ENCODE data around the gene GAB2.
A peak's percentile ranks its signal among the peaks of the same experiment; 100 is the strongest.
"Not testable (repeated sequence)": the region's sequence is repeated elsewhere in the genome, so short reads cannot be mapped to it uniquely, and the experiment has no call there.

The GAB2 gene

DNA sequence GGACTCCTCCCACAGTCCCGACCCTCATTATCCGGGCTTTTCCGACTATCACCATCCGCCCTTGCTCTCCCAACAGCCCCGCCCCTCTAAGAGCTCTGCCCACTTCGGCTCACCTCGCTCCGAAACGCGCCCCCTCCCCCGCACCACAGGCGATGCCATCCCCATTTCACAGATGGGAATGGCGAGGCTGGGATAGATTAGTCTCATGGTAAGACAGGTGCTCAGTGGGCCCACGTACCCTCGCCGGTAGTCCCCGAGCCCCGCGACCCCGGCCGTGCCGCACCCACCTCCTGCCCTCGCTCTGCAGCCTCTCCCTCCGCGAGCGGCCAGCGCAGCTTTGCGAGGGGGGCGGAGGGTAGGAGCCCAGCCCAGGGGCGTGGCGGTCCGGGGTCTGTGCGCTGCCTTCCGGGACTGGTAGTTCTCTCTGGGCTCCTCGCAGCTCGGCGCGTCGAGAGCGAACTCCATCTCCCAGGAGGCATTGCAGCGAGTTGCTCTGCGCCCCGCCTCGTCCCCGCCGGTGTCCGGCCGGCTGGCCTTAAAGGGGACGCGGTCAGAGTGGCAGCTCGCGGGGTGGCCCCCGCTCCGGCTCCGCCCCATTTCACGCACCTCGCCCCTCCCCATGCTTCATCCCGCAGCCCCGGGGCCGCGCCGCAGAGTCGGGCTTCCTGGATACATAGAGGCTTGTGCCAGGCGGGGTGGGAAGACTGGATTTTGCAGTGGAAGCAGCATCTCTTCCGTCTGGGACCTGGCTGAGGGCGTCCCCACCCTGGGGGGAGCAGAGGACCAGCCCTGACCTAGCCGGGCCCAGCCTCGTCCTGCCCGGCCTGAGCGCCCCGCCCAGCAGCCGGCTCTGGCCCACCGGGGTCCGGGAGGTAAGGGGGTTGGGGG is 229.1 kb downstream of the GAB2 start, which contains the start of the genes KCTD21 and USP35:
TSS of gene KCTD21 (minus strand) at position 341 of the 888 bp plus-strand sequence. CDS start 14,072 bp downstream, outside the sequence.
TSS of gene USP35 (plus strand) at position 634 of the 888 bp plus-strand sequence. CDS start 7,327 bp downstream, outside the sequence.
- peak; percentile 52; the same call in 1 of the 2 replicates for TF ChIP-seq POLR2AphosphoS5 (IDR thresholded peaks at IDR 0.05; ENCODE audit: low read depth, low read length)
- no peak for TF ChIP-seq SPI1 (IDR thresholded peaks at IDR 0.05; ENCODE audit: low read depth, low read length)
- 0 out of 2 replicates have a peak, but pooled peaks have one; percentile 27 for TF ChIP-seq TAF1 (IDR thresholded peaks at IDR 0.05; ENCODE audit: low read depth, low read length)
- peak; percentile 98 for FAIRE-seq
- DNase-seq (ENCODE audit: insufficient read length, low spot score) = peak; percentile 99

DNA sequence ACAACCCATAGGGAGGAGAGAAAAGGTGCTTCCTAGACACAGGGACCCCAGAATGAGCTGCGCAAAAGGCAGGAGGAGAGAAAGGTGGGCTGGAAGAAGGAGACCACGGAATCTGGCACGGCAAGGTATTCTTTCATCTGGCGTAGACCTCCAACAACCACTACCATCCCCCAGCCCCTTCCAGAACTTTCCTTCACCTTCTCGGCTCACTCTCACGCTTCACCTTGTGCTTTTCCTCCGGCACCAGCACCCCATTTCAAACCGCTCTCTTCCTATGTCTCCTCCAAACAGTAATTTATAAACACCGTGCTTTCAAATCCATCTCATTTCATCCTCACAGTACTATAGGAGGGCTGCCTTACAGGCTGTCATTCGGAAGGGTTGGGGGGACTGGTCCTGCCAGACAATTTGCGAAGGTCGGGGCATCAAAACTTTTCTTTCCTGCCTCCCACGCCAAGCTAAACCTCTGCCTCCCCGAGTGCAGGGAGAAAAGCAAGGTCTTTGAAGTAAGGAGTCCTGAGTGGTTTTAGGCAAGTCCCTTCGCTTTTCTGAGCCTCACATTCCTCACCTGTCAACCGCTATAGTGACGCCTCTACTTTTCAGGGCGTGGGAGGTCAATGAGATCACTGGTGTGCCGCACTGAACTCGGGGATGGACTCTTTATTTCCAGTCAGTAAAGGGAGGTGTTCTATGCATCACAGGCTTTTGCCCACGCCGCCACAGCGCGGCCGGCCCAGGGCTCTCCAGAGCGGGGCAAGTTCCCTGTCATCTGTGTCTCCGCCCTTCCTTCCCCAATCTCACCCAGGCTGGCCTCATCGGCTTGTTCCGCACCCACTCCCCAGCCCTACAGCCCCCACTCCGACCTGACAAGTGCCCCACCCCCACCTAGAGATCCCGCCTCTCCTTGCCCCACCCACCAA is 230.0 kb downstream of the GAB2 start:
- FAIRE-seq (no peak), DNase-seq (ENCODE audit: insufficient read length, low spot score) (peak; percentile 43)

DNA sequence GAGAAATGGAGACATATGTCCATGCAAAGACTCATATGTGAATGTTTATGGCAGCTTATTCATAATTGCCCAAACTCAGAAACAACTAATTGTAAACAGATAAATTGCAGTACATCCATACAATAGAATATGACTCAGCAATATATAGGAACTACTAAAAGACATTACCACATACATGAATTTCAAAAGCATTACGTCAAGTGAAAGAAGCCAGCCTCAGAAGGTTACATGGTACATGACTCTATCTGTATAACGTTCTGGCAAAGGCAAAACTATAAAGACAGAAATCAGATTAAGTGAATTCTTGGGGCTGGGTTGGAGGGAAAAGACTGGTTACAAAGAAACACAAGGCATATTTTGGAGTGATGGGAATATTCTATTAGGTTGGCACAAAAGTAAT is 236.4 kb downstream of the GAB2 start:
- no peak for DNase-seq (ENCODE audit: insufficient read length, low spot score)
- FAIRE-seq = no peak
- TF ChIP-seq SPI1 (IDR thresholded peaks at IDR 0.05; ENCODE audit: low read depth, low read length) (no peak), POU2F2 (IDR thresholded peaks at IDR 0.05; ENCODE audit: low read depth, low read length) (no peak), TAF1 (IDR thresholded peaks at IDR 0.05; ENCODE audit: low read depth, low read length) (no peak), POLR2A (IDR thresholded peaks at IDR 0.05; ENCODE audit: low read depth, low read length) (no peak), PAX5 (IDR thresholded peaks at IDR 0.05; ENCODE audit: insufficient read depth, low read length, severe bottlenecking) (no peak), POLR2AphosphoS5 (IDR thresholded peaks at IDR 0.05; ENCODE audit: low read depth, low read length) (no peak)

More for the DNA sequence above, 230.0 kb downstream of the GAB2 start:
- TF ChIP-seq POU2F2 (IDR thresholded peaks at IDR 0.05; ENCODE audit: low read depth, low read length) = no peak
- TF ChIP-seq PAX5 (IDR thresholded peaks at IDR 0.05; ENCODE audit: insufficient read depth, low read length, severe bottlenecking) = no peak
- TF ChIP-seq POLR2AphosphoS5 (IDR thresholded peaks at IDR 0.05; ENCODE audit: low read depth, low read length) = no peak
- no peak for TF ChIP-seq SPI1 (IDR thresholded peaks at IDR 0.05; ENCODE audit: low read depth, low read length)
- TF ChIP-seq TAF1 (IDR thresholded peaks at IDR 0.05; ENCODE audit: low read depth, low read length) = no peak
- no peak for TF ChIP-seq POLR2A (IDR thresholded peaks at IDR 0.05; ENCODE audit: low read depth, low read length)

DNA sequence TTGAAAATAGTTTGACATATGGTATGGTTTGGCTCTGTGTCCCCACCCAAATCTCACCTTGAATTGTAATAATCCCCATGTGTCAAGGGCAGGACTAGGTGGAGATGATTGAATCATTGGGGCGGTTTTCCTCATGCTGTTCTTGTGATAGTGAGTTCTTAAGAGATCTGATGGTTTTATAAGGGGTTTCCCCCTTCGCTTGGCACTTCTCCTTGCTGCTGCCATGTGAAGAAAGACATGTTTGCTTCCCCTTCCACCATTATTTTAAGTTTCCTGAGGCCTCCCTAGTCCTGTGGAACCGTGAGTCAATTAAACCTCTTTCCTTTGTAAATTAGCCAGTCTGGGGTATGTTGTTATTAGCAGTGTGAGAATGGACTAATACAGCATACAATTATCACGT is 236.9 kb downstream of the GAB2 start:
- DNase-seq (ENCODE audit: insufficient read length, low spot score) (no peak), FAIRE-seq (no peak)
- no peak for TF ChIP-seq POLR2A (IDR thresholded peaks at IDR 0.05; ENCODE audit: low read depth, low read length)
- TF ChIP-seq POU2F2 (IDR thresholded peaks at IDR 0.05; ENCODE audit: low read depth, low read length) = no peak
- no peak for TF ChIP-seq PAX5 (IDR thresholded peaks at IDR 0.05; ENCODE audit: insufficient read depth, low read length, severe bottlenecking)
- TF ChIP-seq SPI1 (IDR thresholded peaks at IDR 0.05; ENCODE audit: low read depth, low read length) = no peak
- no peak for TF ChIP-seq TAF1 (IDR thresholded peaks at IDR 0.05; ENCODE audit: low read depth, low read length)
- no peak for TF ChIP-seq POLR2AphosphoS5 (IDR thresholded peaks at IDR 0.05; ENCODE audit: low read depth, low read length)

DNA sequence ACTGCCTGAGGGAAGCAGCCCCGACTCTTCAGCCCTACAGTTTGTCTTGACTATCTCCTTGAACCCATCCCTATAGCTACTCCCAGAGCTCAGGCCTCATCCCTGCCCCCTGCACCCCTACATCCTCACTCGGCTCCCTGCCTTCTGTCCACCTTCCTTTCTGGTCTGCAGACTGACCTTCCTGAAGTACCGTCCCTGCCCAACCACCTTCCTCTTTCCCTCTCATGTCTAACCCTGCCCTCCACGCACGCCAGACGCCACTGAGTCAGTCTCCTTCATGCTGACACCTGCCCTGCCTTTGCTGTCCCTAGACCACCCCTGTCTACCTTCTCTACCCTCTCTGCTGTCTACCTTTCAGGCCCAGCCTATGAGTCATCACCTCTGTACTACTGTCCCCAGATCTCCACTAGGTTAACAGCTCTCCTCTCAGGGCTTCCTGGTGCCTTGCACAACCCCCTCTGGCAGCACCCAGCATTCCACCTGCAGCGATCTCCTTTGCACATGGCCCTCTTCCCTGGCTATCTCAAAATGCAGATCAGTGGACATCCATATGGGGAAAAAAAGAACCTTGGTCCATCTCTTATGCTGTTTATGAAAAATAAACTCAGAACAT is 238.1 kb downstream of the GAB2 start:
- FAIRE-seq (no peak), DNase-seq (ENCODE audit: insufficient read length, low spot score) (no peak)
- TF ChIP-seq TAF1 (IDR thresholded peaks at IDR 0.05; ENCODE audit: low read depth, low read length) (no peak), POLR2AphosphoS5 (IDR thresholded peaks at IDR 0.05; ENCODE audit: low read depth, low read length) (no peak), SPI1 (IDR thresholded peaks at IDR 0.05; ENCODE audit: low read depth, low read length) (no peak), PAX5 (IDR thresholded peaks at IDR 0.05; ENCODE audit: insufficient read depth, low read length, severe bottlenecking) (no peak), POU2F2 (IDR thresholded peaks at IDR 0.05; ENCODE audit: low read depth, low read length) (no peak), POLR2A (IDR thresholded peaks at IDR 0.05; ENCODE audit: low read depth, low read length) (no peak)

DNA sequence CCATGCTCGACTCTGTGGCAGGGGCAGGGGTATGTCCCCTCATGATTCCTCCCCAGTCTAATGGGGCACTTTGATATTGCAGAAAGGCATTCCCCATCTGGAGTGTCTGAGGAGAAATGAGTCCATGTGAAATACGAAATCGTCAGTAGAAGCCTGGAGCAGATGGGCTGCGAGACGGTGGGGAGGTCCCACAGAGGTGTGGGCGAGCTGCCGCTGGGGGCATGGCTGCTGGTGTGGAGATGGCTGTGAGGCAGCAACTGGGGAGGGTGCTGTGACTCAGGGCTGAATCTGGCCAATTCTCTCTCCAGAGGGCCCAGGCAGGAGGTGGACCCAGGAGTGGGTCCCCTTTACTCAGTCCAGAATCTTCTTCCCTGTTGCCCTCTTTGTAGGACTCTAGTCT is 240.4 kb downstream of the GAB2 start:
- DNase-seq (ENCODE audit: insufficient read length, low spot score) = no peak
- FAIRE-seq = no peak
- TF ChIP-seq SPI1 (IDR thresholded peaks at IDR 0.05; ENCODE audit: low read depth, low read length) = no peak
- no peak for TF ChIP-seq POU2F2 (IDR thresholded peaks at IDR 0.05; ENCODE audit: low read depth, low read length)
- no peak for TF ChIP-seq PAX5 (IDR thresholded peaks at IDR 0.05; ENCODE audit: insufficient read depth, low read length, severe bottlenecking)
- no peak for TF ChIP-seq TAF1 (IDR thresholded peaks at IDR 0.05; ENCODE audit: low read depth, low read length)
- no peak for TF ChIP-seq POLR2AphosphoS5 (IDR thresholded peaks at IDR 0.05; ENCODE audit: low read depth, low read length)
- TF ChIP-seq POLR2A (IDR thresholded peaks at IDR 0.05; ENCODE audit: low read depth, low read length) = no peak

DNA sequence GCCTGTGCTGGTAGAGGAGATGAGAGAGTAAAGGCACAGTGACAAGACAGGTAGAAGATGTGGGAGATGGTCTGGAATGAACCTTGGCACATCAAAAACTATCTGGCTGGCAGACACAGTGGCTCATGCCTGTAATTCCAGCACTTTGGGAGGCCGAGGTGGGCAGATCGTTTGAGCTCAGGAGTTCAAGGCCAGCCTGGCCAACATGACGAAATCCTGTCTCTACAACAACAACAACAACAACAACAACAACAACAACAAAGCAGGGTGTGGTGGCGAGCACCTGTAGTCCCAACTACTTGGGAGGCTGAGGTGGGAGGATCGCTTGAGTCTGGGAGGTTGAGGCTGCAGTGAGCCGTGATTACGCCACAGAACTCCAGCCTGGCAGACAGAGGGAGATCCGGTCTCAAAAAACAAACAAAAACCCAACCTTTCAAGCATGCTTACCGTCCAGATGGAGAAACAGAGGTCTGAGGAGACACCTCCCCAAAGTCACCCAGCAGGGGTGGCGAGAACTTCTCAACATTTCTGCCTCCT is 240.9 kb downstream of the GAB2 start:
- FAIRE-seq (no peak), DNase-seq (ENCODE audit: insufficient read length, low spot score) (no peak)
- TF ChIP-seq TAF1 (IDR thresholded peaks at IDR 0.05; ENCODE audit: low read depth, low read length) = no peak
- no peak for TF ChIP-seq POLR2A (IDR thresholded peaks at IDR 0.05; ENCODE audit: low read depth, low read length)
- TF ChIP-seq POU2F2 (IDR thresholded peaks at IDR 0.05; ENCODE audit: low read depth, low read length) = no peak
- TF ChIP-seq PAX5 (IDR thresholded peaks at IDR 0.05; ENCODE audit: insufficient read depth, low read length, severe bottlenecking) = no peak
- TF ChIP-seq SPI1 (IDR thresholded peaks at IDR 0.05; ENCODE audit: low read depth, low read length) = no peak
- TF ChIP-seq POLR2AphosphoS5 (IDR thresholded peaks at IDR 0.05; ENCODE audit: low read depth, low read length) = no peak

DNA sequence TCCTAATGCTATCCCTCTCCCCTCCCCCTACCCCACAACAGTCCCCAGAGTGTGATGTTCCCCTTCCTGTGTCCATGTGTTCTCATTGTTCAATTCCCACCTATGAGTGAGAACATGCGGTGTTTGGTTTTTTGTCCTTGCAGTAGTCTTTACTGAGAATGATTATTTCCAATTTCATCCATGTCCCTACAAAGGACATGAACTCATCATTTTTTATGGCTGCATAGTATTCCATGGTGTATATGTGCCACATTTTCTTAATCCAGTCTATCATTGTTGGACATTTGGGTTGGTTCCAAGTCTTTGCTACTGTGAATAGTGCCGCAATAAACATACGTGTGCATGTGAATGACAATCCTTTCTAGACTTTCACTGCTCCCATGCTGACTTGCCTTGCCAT is 241.8 kb downstream of the GAB2 start:
- FAIRE-seq; DNase-seq (ENCODE audit: insufficient read length, low spot score): not testable (repeated sequence)
